H1 (cell line): ENCODE measurements around the gene KIF5C. TPM values are rescaled to one million over a fixed set of nuclear protein-coding genes. Genes with fewer than 3 reads are reported as not detected.

ENCODE experiments used
- SIN3A ChIP-seq, 2 experiments: IDR thresholded peaks in 1 of 2; conservative IDR thresholded peaks in 1 of 2; 2 replicates each; pipeline ENCODE4 v1.6.1; 2011 to 2012; ENCODE audit warnings: low read length in 2 of 2, improper control_type of control experiment in 1 of 2, low read depth in 1 of 2, mild to moderate bottlenecking in 1 of 2
- polyA plus RNA-seq, 7 experiments: library from polyadenylated mRNA; depleted of rRNA in 3 of 7; stranded (reverse) in 5 of 7; unstranded in 2 of 7; fragments of >200 nt in 5 of 7; fragments of 200-250 nt in 2 of 7; gene quantifications; 1 replicate in 5 of 7; 2 replicates in 1 of 7; 4 replicates in 1 of 7; pipeline versions ENCODE4 v1.2.1 to v1.2.3, GENCODE V29; 2011 to 2013; ENCODE audit warnings: missing spikeins in 2 of 7, mixed read lengths in 2 of 7
- total RNA-seq: library from RNA; stranded (reverse); fragmentation: NEBNext Ultra II Directional; extraction: Animal tissue kit (Norgen Biotek cat#: 25700); gene quantifications from 2 replicates; pipeline ENCODE4 v1.2.1, GENCODE V29; 2021

KIF5C gene
- total and polyA plus RNA-seq, 2 of the 8 experiments (the other 6 are each of a cell fraction or from before 2014, with no cell fraction given) = 16.3 to 66.4 TPM

- no peak for TF ChIP-seq SIN3A (conservative IDR thresholded peaks at IDR 0.05 in 1 of 2, IDR thresholded peaks at IDR 0.05 in 1 of 2; ENCODE audit: low read depth in 1 of 2, low read length in 2 of 2)
These were observed 93.8 kb downstream of the KIF5C start (continued) for GRCh38 chr2:148968776-148969319.
